GM21825 (cell line): ENCODE measurements around the gene KRTAP4-11.
"Not testable (repeated sequence)": the region's sequence is repeated elsewhere in the genome, so short reads cannot be mapped to it uniquely, and the experiment has no call there.

ENCODE experiments used
- ATAC-seq: cut with Tn5 transposase; IDR thresholded peaks from one replicate; pipeline ENCODE4 v1.9.1; 2021; ENCODE audit warnings: mild to moderate bottlenecking, moderate library complexity; ENCODE audit not compliant: unreplicated experiment

Gene KRTAP4-11

GRCh38 chr17:41117846-41118386, at the start of gene KRTAP4-11:
Gene KRTAP4-11, minus strand, starts transcription at chr17:41118373. Its CDS starts 58 bp downstream, at chr17:41118315.
- not testable (repeated sequence) for ATAC-seq

DNA sequence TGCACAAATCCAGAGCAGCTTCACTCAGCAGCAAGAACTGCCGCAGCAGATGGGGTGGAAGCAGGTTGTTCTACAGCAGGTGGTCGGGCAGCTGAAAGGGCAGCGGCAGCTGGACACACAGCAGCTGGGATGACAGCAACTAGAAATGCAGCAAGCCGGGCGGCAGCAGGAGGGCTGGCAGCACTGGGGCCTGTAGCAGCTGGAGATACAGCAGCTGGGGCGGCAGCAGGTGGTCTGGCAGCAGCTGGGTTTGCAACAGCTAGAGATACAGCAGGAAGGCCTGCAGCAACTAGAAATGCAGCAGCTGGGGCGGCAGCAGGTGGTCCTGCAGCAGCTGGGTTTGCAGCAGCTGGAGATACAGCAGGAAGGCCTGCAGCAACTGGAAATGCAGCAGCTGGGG, 49.4 kb upstream of the KRTAP4-11 start:
- ATAC-seq: no peak

DNA sequence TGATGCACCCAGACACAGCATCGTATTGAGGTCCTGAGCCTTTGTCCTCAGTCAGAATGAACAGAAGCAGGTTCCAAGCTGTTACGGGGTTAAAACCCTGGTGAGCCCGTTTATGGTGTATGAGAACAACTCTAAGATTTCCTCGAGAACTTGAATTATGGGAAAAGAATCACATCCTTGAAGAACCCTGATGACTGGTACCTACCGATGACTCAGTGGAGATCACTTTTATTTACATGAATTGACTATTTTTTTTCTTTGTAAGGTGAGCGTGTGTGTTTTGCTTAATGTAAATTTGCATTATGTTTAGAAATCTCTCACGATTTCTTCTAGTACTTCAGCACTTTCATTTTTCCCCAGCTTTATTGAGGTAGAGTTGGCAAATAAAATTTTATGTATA, 45.7 kb upstream of the KRTAP4-11 start:
- ATAC-seq: no peak

- no peak for ATAC-seq
These were observed 42.5 kb upstream of the KRTAP4-11 start, which contains the start of gene KRTAP4-4 for GRCh38 chr17:41160648-41161047. Gene KRTAP4-4, minus strand, starts transcription at chr17:41160748. Its CDS starts 57 bp downstream, at chr17:41160691.

DNA sequence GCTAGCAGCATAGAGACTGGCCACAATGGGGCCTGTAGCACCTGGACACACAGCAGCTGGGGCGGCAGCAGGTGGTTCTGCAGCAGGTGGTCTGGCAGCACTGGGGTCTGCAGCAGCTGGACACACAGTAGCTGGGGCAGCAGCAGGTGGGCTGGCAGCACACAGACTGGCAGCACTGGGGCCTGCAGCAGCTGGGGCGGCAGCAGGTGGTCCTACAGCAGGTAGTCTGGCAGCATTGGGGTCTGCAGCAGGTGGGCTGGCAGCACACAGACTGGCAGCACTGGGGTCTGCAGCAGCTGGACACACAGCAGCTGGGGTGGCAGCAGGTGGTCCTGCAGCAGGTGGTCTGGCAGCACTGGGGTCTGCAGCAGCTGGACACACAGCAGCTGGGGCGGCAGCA, 42.0 kb upstream of the KRTAP4-11 start:
- ATAC-seq: not testable (repeated sequence)

DNA sequence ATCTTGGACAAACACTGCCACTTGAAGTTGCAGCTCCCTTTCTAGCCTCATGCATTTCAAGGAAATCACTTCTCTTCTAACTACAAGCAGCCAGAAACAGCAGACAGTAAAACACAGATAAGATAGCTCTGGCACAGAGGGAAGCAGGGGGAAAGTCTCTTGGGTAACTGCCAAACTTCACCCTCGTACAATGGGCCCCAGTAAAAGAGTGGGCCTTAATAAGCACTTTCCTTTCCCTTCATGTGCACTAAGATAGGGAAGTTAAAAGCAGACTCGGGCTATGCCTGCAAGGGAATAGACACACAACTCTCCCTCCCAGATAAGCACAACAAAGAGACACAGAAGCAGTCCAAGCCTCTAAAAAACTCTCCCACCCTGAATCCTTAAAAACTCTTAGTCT, 35.7 kb upstream of the KRTAP4-11 start:
- no peak for ATAC-seq

- ATAC-seq: no peak
These were observed 33.4 kb upstream of the KRTAP4-11 start for GRCh38 chr17:41151525-41151924.

DNA sequence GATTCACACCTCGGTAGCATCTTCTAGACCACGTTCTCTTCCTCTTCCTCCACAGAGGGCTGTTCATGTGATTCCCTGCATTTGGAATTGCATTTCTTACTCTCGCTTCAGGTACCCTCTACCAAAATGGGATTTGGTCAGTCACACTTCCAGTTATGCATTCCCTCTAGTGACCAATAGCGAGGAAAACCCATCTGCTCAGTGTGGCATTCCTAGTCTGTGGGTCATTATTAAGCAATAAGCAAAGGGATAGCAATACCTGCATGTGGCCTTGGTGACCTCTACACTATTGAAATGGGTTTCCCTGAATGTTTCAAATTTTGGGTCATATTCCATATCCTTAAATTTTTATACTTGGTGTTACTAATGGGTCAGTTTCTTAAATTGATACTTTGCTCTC, 31.9 kb upstream of the KRTAP4-11 start:
- ATAC-seq: no peak

GRCh38 chr17:41149652-41149985, 31.4 kb upstream of the KRTAP4-11 start, which contains the start of gene KRTAP4-5:
Gene KRTAP4-5, minus strand, starts transcription at chr17:41149825. Its CDS starts 58 bp downstream, at chr17:41149767.
- no peak for ATAC-seq

GRCh38 chr17:41148971-41149651, 30.9 kb upstream of the KRTAP4-11 start:
- not testable (repeated sequence) for ATAC-seq

DNA sequence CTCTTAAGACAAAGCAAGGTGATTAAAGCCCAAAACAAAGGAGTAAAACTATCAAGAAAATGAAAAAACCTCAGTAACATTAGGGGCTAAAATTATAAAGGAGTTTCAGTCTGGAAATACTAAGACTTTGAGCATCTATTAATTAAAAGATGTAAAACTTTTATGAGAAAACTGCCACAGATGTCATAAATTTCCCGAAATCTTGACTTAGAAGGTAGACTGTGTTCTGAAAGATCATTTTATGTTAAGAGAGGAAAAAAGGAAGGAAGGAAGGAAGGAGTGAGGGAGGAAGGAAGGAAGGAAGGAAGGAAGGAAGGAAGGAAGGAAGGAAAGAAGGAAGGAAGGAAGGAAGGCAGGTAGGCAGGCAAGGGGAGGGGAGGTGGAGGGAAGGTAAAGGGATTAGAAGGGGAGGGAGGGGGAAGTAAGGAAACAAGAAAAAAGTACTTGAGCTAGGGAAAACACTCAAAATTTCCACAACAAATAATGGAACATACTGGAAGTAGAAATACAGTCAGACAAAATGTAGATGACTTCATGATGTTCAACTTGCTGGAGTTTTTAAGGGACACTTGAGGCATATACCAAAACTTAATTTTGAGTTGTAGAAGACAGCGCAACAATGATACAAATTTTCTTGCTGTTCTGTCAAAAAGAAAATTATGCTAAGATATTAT, 29.5 kb upstream of the KRTAP4-11 start:
- no peak for ATAC-seq

DNA sequence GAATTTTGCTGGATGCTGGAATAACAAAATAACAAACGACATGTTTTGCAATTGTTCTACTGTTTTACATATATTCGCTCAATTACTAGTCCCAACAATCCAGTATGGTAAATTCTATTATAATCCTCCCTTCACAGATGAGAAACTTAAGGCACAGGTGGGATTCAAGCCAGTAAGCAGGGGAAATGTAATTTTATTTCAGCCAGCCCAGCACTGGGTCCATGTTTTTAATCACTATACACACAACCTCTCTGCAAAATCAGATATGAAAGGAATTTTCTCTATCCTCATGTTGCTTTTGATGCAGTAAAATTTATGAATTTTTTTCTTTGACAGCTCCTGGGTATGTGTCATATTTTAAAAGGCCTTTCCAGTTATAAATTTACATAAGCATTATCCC, 27.1 kb upstream of the KRTAP4-11 start:
- no peak for ATAC-seq

DNA sequence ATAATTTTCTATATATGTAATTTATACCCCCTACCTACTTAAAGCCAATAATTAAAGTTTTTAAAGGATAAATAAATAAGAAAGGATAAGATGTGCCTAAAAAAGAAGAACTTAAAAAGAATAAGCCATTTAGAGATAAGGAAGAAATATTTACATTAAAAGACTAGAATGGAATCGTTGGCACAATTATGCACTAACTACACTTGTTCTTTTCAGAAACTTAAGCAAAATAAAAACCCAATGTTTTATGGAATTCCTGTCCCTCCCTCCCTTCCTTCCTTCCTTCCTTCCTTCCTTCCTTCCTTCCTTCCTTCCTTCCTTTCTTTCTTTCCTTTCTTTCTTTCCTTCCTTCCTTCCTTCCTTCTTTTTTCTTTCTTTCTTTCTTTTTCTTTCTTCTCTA, 26.7 kb upstream of the KRTAP4-11 start:
- no peak for ATAC-seq

- ATAC-seq: no peak
These were observed 23.2 kb upstream of the KRTAP4-11 start for GRCh38 chr17:41141361-41141760.

- no peak for ATAC-seq
These were observed 22.4 kb upstream of the KRTAP4-11 start, which contains the start of gene KRTAP4-6 for GRCh38 chr17:41140360-41141131. Gene KRTAP4-6, minus strand, starts transcription at chr17:41140544. Its CDS starts 57 bp downstream, at chr17:41140487.

- ATAC-seq: not testable (repeated sequence)
These were observed 21.7 kb upstream of the KRTAP4-11 start for GRCh38 chr17:41139865-41140264.

- no peak for ATAC-seq
These were observed 15.9 kb upstream of the KRTAP4-11 start for GRCh38 chr17:41133880-41134735.

- ATAC-seq: no peak
These were observed 13.8 kb upstream of the KRTAP4-11 start for GRCh38 chr17:41131979-41132378.

GRCh38 chr17:41127371-41127770, 9.2 kb upstream of the KRTAP4-11 start:
- no peak for ATAC-seq

GRCh38 chr17:41126412-41126811, 8.2 kb upstream of the KRTAP4-11 start:
- no peak for ATAC-seq
